ENCODE results near the gene TNNI2. TPM values are rescaled to one million over a fixed set of nuclear protein-coding genes. Genes with fewer than 3 reads are reported as not detected.

TNNI2 gene
- total RNA-seq, 3 donors from 2014 or later: not detected

DNA sequence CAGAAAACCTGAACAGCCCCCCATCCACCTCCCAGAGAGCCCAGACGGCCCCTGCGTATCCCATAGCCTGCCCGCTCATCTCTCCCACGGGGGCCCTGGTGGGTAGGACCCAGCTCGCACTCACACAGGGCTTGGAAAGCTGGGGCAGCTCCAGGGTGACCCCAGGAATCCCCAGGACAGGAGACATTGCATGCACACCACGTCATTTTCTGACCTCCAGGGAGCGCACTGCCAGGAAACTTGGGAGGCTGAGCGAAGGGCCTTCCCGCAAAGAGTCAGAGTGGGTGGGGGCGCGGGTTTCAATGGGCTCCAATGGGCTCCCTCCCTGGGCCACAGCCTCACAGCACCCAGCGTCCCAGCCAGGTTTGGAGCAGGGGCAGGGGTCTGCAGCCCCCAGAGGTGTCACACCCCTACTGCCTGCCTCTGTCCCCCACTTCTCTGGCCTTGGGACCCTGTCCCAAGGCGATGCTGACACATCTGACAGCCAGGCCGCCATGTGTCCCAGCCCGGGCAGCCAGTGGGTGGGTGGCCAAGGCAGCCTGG lies 12.2 kb upstream of the TNNI2 start:
- Mint-ChIP-seq H3K27me3 (ENCODE audit: low read depth) (peaks cover 17% of the 10 kb centered on the region), H3K9me3 (no peaks in the 10 kb centered on the region), H3K4me3 (no peak overlapping the region), H3K4me1 (ENCODE audit: low read depth) (no peaks in the 10 kb centered on the region), H3K36me3 (ENCODE audit: insufficient read depth) (no peaks in the 10 kb centered on the region)
- DNase-seq (no peak), ATAC-seq (no peak)

DNA sequence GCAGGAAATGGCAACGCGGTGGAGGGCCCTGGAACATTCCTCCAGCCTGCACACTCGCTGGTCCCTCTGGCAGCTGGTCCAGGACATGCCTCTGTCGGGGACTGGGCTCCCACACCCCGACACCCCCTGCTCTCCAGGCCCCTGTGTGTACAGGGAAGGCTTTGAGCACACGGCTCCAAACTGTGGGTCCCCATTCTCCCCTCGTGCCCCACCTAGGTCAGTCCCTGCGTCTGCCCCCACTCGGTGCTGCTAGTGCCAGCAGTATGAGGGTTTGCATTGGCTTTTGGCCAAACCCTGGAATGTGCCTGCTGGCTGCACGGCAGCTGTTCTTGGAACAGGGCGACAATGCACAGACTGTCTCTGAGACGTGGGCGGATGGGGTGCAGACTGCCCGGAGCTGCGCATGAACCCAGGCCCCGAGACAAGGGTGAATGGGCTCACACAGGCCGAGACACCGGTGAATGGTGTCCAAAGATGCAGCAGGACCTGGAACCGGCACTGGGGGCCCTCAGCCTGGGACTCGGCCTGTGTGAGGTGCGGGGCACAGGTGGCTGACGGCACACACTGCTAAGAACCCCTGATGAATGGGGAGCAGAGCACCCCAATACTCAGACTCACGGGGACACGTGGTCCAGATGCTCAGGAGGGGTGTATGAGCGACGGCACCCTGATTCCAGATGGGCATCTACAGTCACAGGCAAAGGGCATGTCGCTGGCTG lies 11.5 kb upstream of the TNNI2 start:
- H3K4me3 Mint-ChIP-seq: no peak overlapping the region
- no peaks in the 10 kb centered on the region for H3K36me3 Mint-ChIP-seq (ENCODE audit: insufficient read depth)
- peaks cover 18% of the 10 kb centered on the region for H3K27me3 Mint-ChIP-seq (ENCODE audit: low read depth)
- no peaks in the 10 kb centered on the region for H3K9me3 Mint-ChIP-seq
- ATAC-seq (no peak), DNase-seq (no peak)
- H3K4me1 Mint-ChIP-seq (ENCODE audit: low read depth): no peaks in the 10 kb centered on the region

DNA sequence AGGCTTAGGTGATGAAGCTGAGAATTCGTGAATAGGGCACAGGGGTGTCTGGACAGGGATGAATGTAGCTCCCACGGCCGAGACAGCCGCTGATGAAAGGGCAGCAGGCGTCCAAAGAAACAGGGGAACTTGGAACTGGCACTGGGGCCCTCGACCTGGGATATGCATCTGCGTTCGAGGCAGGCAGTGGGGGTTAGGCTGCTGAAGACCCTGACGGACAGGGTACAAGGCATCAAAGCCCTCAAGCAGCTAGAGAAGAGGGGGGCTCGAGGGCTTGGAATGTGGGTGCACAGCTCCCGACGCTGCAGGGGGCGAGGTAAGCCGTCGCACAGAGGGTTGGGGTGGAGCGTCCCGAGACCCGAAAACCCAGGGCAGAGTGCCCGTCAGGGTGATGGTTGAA lies 10.8 kb upstream of the TNNI2 start:
- ATAC-seq (no peak), DNase-seq (no peak)
- Mint-ChIP-seq H3K9me3 (no peaks in the 10 kb centered on the region), H3K4me3 (no peak overlapping the region), H3K36me3 (ENCODE audit: insufficient read depth) (no peaks in the 10 kb centered on the region), H3K4me1 (ENCODE audit: low read depth) (no peaks in the 10 kb centered on the region), H3K27me3 (ENCODE audit: low read depth) (peaks cover 18% of the 10 kb centered on the region)

DNA sequence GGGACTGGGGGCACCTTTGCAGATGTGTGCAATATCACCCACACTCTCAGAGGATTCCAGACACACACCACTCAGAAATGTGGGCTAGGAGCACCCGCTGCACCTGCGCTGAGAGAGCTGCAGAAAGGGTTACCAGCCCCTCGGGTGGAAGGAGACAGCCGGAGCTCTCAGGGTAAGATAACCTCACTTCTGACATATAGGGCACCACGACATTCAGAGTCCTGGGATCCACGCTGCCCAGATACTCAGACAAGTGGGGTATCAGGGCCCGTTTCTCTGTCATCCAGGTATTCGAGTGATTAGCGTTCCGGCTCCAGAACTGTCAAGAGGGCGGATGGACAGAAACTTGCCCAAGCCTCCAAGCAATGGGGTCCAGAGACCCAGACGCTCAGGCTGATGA lies 10.2 kb upstream of the TNNI2 start:
- Mint-ChIP-seq H3K9me3 (no peaks in the 10 kb centered on the region), H3K4me1 (ENCODE audit: low read depth) (no peaks in the 10 kb centered on the region), H3K27me3 (ENCODE audit: low read depth) (peaks cover 21% of the 10 kb centered on the region), H3K4me3 (no peak overlapping the region), H3K36me3 (ENCODE audit: insufficient read depth) (no peaks in the 10 kb centered on the region)
- no peak for DNase-seq
- ATAC-seq: no peak

DNA sequence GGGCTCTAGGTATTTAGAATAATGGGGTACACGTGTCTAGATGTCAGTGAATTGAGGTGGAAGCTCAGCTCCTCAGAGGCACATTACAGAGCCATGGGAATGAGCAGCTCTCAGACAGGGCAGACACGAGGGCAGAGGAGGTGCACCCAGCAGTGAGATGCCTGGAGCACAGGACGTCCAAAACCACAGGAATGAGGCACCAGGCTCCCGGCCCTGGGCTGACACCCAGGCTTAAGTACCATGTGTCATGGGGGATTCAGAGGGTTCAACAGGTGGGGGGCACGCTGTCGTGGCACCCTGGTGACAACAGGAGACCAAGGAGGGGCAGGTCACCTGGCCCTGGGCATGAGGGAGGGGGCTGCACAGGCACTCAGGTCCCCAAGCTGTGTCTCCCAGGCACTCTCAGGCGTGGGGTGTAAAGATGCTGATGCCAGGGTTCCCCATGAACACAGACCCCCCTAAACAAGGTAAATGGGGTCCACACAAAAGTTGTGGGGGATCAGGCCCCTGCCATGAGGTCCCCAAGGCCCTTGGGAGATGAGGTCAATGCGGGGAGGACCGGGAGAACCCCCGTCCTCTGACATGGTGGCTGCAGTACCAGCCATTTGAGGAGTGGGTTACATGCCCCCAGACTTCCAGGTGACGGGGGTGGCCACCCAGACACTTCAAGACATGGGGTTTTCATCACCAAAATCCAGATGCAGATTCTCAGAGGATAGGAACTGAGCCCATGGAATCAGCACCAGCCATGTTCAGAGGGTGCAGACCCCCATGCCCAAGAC lies 9.6 kb upstream of the TNNI2 start:
- Mint-ChIP-seq H3K9me3 (no peaks in the 10 kb centered on the region), H3K4me1 (ENCODE audit: low read depth) (no peaks in the 10 kb centered on the region), H3K36me3 (ENCODE audit: insufficient read depth) (no peaks in the 10 kb centered on the region), H3K4me3 (no peak overlapping the region), H3K27me3 (ENCODE audit: low read depth) (peaks cover 19% of the 10 kb centered on the region)
- ATAC-seq (no peak), DNase-seq (no peak)

DNA sequence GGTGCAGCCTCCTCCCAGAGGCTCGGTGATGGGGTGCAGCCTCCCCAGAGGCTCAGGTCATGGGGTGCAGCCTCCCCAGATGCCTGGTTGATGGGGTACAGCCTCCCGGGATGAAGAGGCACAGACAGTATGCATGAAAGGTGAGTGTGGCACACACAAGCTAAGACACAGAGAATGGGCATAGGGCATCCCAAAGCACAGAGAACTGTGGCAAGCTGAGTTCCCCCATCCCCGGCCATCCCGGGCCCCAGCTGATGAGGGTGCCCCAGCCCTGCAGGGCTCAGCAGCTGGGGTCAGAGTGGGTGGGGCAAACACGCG lies 8.8 kb upstream of the TNNI2 start:
- no peaks in the 10 kb centered on the region for H3K36me3 Mint-ChIP-seq (ENCODE audit: insufficient read depth)
- H3K9me3 Mint-ChIP-seq: no peaks in the 10 kb centered on the region
- H3K4me3 Mint-ChIP-seq: no peak overlapping the region
- no peak for ATAC-seq
- peaks cover 17% of the 10 kb centered on the region for H3K27me3 Mint-ChIP-seq (ENCODE audit: low read depth)
- no peak for DNase-seq
- H3K4me1 Mint-ChIP-seq (ENCODE audit: low read depth): no peaks in the 10 kb centered on the region

DNA sequence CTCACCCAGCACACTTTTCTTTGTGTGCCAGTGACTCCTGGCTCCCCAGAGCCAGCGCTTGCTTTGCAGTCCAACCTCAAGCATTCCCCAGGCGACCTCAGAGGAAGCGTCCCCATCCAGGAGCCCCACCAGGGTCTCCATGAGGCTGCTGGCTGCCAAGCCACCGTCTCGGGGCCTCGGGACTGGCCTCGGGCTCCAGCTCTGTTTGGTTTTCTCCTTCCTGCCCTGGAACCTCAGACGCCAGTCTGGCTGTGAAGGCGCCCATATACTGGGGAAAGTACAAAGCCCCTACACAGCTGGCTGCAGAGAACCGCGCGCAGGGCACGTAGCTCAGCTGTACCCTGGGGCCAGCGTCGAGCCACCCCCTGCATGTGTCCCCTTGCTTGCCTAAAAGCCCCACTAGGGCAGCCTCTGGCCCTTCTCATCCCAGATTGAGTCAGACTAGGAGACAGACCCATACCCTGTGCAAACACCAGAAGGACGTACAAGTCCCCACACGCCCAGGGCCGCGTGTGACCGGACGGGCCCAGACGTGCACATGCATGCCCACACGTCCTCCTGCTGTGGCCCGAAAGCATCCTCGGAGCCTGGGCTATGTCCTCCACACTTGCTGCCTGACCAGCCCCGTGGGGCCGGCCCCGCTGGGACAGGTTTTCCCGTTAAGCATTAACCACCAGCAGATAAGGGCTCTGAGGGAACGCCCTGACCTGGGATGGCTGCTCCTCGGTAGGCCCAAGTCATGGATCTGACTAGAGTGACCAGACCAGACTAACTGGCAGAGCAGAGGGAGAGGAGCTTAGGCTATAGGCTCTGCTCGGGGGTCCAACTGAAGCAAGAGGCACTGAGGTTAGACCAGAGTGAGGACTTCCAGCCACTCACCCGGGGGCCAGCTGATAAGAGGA lies 8.2 kb upstream of the TNNI2 start:
- DNase-seq (no peak), ATAC-seq (no peak)
- no peak overlapping the region for H3K4me3 Mint-ChIP-seq
- no peaks in the 10 kb centered on the region for H3K4me1 Mint-ChIP-seq (ENCODE audit: low read depth)
- peaks cover 17% of the 10 kb centered on the region for H3K27me3 Mint-ChIP-seq (ENCODE audit: low read depth)
- no peaks in the 10 kb centered on the region for H3K36me3 Mint-ChIP-seq (ENCODE audit: insufficient read depth)
- no peaks in the 10 kb centered on the region for H3K9me3 Mint-ChIP-seq

DNA sequence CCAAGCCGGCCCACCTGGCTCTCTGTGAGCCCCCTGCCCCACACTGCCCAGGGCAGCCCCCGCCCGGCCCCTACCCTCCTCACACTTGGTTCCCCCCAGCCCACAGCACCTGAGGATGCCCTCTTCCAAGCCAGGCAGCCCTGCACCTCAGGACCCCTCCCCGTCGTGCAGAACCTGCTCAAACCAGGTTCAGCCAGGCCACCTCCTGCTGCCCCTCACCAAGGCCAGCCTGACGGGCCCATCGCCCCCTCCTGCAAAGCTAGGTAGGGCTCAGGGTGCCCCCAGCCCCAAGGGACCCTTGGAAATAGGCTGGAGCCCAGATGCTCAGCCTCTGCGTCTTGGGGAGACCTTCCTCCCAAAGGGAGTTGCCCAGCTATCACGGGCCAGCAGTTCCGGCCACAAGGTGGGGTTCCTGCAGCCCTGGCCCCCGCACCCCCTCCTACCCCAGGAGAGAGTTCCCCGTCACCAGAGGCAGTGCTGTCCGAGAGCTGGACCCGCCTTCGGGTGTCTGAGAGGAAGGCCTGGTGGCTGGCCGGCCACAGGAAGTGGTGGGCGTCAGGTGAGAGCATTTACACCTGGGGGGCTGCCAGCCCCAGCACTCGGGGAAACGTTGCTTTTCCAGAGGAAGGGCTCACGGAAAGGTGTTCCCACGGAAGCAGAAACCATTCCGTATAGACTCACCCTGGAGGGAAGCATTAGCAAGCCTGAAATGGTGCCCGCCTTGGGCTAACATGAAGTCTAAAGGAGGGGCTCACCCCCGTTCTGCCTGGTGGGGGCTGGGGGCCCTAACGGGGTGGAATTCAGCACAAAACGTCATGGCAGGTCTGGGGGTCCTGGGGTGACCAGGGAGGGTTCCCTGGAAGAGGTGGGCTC lies 7.2 kb upstream of the TNNI2 start:
- Mint-ChIP-seq H3K36me3 (ENCODE audit: insufficient read depth) (no peaks in the 10 kb centered on the region), H3K27me3 (ENCODE audit: low read depth) (peaks cover 17% of the 10 kb centered on the region), H3K4me3 (no peak overlapping the region), H3K9me3 (no peaks in the 10 kb centered on the region), H3K4me1 (ENCODE audit: low read depth) (no peaks in the 10 kb centered on the region)
- ATAC-seq (no peak), DNase-seq (no peak)

DNA sequence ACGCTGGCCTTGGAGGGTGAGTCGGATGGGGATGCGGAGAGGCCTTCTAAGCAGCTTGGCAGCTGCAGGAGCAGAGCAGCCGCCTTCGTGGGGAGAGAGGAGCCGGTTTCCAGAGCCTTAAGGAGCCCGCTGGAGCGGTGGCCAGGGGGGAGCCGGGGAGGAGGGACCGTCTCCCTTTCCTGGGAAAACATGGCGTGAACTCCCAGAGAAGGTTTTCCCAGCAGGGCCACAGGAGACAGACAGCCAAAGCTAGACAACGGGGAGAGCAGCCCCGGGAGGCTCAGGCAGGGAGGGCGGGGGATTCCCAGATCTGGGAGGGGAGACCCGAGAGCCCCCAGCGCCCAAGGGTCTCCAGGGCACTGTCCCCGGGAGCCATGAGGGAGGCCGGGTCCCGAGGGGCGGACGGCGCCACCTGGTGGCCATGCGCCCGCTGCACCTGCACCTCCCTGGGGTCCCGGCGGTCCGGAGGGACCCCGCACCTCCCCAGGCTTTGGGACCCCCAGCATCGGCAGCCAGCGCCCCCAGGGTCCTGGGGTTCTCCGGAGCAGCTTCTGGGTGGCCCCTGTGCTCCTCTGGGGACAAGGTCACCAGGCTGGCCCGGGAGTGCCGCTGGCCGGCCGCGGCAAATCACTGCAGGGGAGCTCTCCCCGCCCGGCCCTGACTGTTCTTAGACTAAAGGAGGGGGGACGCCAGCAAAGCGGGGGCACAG lies 6.4 kb upstream of the TNNI2 start:
- peak; percentile 68 for DNase-seq
- H3K36me3 Mint-ChIP-seq (ENCODE audit: insufficient read depth): no peaks in the 10 kb centered on the region
- H3K9me3 Mint-ChIP-seq: no peaks in the 10 kb centered on the region
- no peaks in the 10 kb centered on the region for H3K4me1 Mint-ChIP-seq (ENCODE audit: low read depth)
- H3K4me3 Mint-ChIP-seq: no peak overlapping the region
- peaks cover 17% of the 10 kb centered on the region for H3K27me3 Mint-ChIP-seq (ENCODE audit: low read depth)
- peak; percentile 73 to 78 for ATAC-seq

DNA sequence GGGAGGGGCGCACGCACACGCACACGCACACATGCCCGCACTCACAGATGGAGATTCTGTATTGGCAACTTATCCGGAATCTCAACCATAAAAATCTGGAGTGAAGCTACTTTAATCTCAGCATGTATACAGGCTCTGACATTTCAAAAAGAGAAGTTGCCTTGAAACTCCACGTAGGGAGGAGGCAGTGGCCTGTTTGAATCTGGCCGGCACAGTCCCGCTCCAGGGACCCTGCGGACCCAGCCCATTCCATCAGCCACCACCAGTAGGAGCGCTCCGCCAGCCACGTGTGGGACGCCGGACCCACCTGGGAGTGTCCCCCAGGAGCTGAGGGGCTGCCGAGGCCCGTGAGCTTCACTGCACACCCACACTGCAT lies 5.9 kb upstream of the TNNI2 start:
- no peaks in the 10 kb centered on the region for H3K9me3 Mint-ChIP-seq
- H3K4me1 Mint-ChIP-seq (ENCODE audit: low read depth): no peaks in the 10 kb centered on the region
- H3K27me3 Mint-ChIP-seq (ENCODE audit: low read depth): peaks cover 14% of the 10 kb centered on the region
- DNase-seq: no peak
- ATAC-seq: no peak
- H3K4me3 Mint-ChIP-seq: no peak overlapping the region
- H3K36me3 Mint-ChIP-seq (ENCODE audit: insufficient read depth): no peaks in the 10 kb centered on the region

DNA sequence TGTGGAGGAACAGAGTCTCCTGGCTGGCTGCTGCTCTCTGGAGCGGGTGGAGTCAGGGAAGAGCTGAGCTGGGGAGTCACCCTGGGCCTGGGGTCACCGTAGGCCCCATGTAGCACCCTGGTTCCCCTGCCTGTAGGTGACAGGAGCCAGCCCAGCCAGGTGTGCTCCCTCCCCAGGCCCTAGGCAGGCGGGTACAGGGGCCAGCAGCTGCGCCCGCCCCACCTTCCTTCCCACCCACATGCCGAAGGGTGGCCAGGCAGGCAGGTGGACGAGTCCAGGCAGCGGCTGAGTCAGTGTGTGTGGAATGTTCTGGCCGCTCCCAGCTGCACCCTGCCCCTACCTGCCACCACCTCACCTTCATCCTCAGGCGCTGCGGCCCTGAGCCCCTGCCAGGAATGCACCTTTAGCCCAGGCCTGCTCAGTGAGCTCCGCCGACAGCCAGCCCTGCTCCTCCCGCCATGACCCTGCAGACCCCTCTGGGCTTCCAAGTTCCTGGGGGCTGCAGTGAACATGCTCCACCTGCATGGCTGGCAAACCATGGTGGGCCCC lies 4.6 kb upstream of the TNNI2 start:
- H3K4me3 Mint-ChIP-seq: no peak overlapping the region
- H3K9me3 Mint-ChIP-seq: no peaks in the 10 kb centered on the region
- ATAC-seq: no peak
- no peaks in the 10 kb centered on the region for H3K4me1 Mint-ChIP-seq (ENCODE audit: low read depth)
- DNase-seq: no peak
- H3K27me3 Mint-ChIP-seq (ENCODE audit: low read depth): peaks cover 12% of the 10 kb centered on the region
- no peaks in the 10 kb centered on the region for H3K36me3 Mint-ChIP-seq (ENCODE audit: insufficient read depth)

DNA sequence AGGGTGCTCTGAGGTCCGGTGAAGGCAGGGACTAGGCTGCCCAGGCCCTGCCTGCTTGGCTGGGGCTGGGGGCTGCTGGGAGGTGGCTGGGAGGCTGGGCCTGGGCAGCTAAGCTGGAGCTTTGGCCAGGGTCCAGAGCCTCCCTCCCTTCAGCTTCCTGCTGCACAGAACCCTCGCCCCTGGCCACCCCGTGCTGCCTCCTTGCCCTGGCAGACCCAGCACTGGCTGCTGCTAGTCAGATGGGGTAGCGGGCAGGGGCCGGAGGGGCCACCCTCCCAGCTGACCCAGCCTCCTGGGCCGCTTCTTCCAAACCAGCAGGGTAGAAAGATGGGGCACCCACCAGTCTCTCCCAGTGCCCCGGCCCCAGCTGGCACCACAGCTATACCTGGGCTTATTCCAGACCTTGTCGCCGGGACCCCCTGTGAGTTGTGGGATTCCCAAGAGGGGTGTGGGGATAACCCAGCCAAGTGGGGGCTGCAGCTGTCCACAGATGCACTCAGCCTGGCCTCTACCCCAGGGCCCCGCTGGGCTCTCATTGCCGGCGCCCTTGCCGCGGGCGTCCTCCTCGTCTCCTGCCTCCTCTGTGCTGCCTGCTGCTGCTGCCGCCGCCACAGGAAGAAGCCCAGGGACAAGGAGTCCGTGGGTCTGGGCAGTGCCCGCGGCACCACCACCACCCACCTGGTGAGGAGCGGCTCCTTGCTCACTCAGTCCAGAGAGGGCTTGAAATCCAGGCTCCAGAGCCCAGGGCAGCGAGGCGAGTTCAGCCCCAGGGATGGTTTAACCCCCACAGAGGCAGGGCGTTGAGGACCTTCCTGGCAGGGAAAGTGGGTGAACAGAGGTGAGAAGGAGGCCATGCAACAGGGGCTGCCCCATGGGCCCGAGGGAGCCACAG lies 3.8 kb upstream of the TNNI2 start, which contains the start of gene SYT8:
TSS of gene SYT8 (plus strand) at position 212 of the 892 bp plus-strand sequence. CDS start at position 328, 116 bp downstream.
- Mint-ChIP-seq H3K9me3 (no peaks in the 10 kb centered on the region), H3K4me3 (no peak within 1 kb of the TSS), H3K36me3 (ENCODE audit: insufficient read depth) (no peaks in the 10 kb centered on the region), H3K27me3 (ENCODE audit: low read depth) (peaks cover 12% of the 10 kb centered on the region), H3K4me1 (ENCODE audit: low read depth) (peaks cover 5% of the 10 kb centered on the region)
- ATAC-seq (no peak), DNase-seq (no peak)
